SU-DHL-6 (cell line): ENCODE results near the gene C3.

Source experiments
- H2AFZ ChIP-seq: fragments of 200-600 bp; sonication (generic); 2 replicates; pipeline ENCODE4 v1.6.1; 2014; ENCODE audit warnings: low read depth, mild to moderate bottlenecking, moderate library complexity, mixed read lengths, antibody characterized with exemption, low read length; ENCODE audit not compliant: severe bottlenecking
- H3F3A ChIP-seq: fragments of 200-600 bp; shearing (Covaris generic); 2 replicates; pipeline ENCODE4 v1.6.0; 2016; ENCODE audit warnings: antibody characterized with exemption, mild to moderate bottlenecking; ENCODE audit not compliant: insufficient read depth
- H3K27ac ChIP-seq: fragments of 200-600 bp; sonication (generic); 2 replicates; pipeline ENCODE4 v1.5.1; 2016; ENCODE audit warnings: low read depth, mild to moderate bottlenecking, low read length, moderate library complexity, mixed read lengths
- H3K27me3 ChIP-seq: fragments of 200-600 bp; sonication (generic), shearing (Covaris generic); 2 replicates; pipeline ENCODE4 v1.6.0; 2014; ENCODE audit warnings: mild to moderate bottlenecking, low read length
- H3K36me3 ChIP-seq: fragments of 200-600 bp; sonication (generic); 2 replicates; pipeline ENCODE4 v1.6.1; 2014; ENCODE audit warnings: mild to moderate bottlenecking, low read length, mixed read lengths
- H3K4me2 ChIP-seq: fragments of 300-600, 200-600 bp; shearing (Covaris generic), sonication (generic); 2 replicates; pipeline ENCODE4 v1.6.0; 2014; ENCODE audit warnings: low read length, low read depth, mild to moderate bottlenecking; ENCODE audit not compliant: poor library complexity, severe bottlenecking
- H3K4me3 ChIP-seq: fragments of 200-600 bp; sonication (generic); 2 replicates; pipeline ENCODE4 v1.5.1; 2014; ENCODE audit warnings: antibody characterized with exemption, low read length, mild to moderate bottlenecking, mixed read lengths; ENCODE audit not compliant: insufficient read depth, poor library complexity, severe bottlenecking
- H3K79me2 ChIP-seq: fragments of 200-600 bp; sonication (generic); 2 replicates; pipeline ENCODE4 v1.6.1; 2014; ENCODE audit warnings: mild to moderate bottlenecking, low read length, moderate library complexity; ENCODE audit not compliant: insufficient read depth
- H3K9ac ChIP-seq: fragments of 200-600 bp; sonication (generic); 2 replicates; pipeline ENCODE4 v1.7.0; 2014; ENCODE audit warnings: mild to moderate bottlenecking, low read length
- H3K9me2 ChIP-seq: fragments of 200-600 bp; sonication (generic); replicated peaks from 2 replicates; pipeline ENCODE4 v1.6.1; 2014; ENCODE audit warnings: low read length; ENCODE audit not compliant: insufficient read depth
- H3K9me3 ChIP-seq: fragments of 200-600 bp; sonication (generic); 2 replicates; pipeline ENCODE4 v1.6.1; 2014; ENCODE audit warnings: low read length, mixed read lengths; ENCODE audit not compliant: insufficient read depth
- H4K20me1 ChIP-seq: fragments of 200-600 bp; sonication (generic); 2 replicates; pipeline ENCODE4 v1.6.1; 2014; ENCODE audit warnings: low read depth, mild to moderate bottlenecking, antibody characterized with exemption, low read length, moderate library complexity, mixed read lengths
- CTCF ChIP-seq: fragments of 200-600 bp; sonication (generic); IDR thresholded peaks from one replicate; pipeline ENCODE4 v1.5.1; 2017; ENCODE audit warnings: antibody characterized with exemption, mild to moderate bottlenecking, low read length, moderate library complexity; ENCODE audit not compliant: insufficient read depth, poor library complexity, severe bottlenecking
- EZH2phosphoT487 ChIP-seq: fragments of 200-600 bp; sonication (generic), shearing (Covaris generic); conservative IDR thresholded peaks from 2 replicates; pipeline ENCODE4 v1.6.1; 2018; ENCODE audit warnings: mild to moderate bottlenecking, antibody characterized with exemption, low read length, moderate library complexity, mixed read lengths

Gene C3

DNA sequence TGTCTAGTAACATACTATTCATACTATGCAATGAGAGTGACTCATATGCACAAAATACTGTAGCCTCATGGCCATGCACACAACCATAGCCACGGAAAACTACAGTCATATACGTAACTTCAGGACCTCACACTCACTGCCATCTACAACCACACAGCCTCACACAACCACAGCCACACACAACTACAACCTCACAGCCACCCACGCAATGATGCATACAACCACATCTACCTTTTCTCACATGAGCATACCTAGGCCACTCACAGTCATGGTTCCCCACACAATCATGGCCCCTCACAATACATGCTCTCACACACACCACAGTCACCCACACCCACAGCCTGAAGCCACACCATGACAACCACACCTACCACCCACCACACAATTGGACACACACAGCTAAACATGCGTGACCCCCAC, 41.8 kb downstream of the C3 start:
- H4K20me1 ChIP-seq = no peaks in the 10 kb centered on the region
- H2AFZ ChIP-seq = no peak overlapping the region
- H3K4me3 ChIP-seq = no peak overlapping the region
- no peak overlapping the region for H3K9ac ChIP-seq
- no peaks in the 10 kb centered on the region for H3K27me3 ChIP-seq
- H3K79me2 ChIP-seq = no peaks in the 10 kb centered on the region
- no peak overlapping the region for H3K4me2 ChIP-seq
- no peaks in the 10 kb centered on the region for H3K9me2 ChIP-seq
- H3K36me3 ChIP-seq = no peaks in the 10 kb centered on the region
- H3K27ac ChIP-seq = no peak overlapping the region
- no peak for TF ChIP-seq CTCF
- no peak for TF ChIP-seq EZH2phosphoT487
- no peaks in the 10 kb centered on the region for H3K9me3 ChIP-seq
- no peaks in the 10 kb centered on the region for H3F3A ChIP-seq

- H3K4me2 ChIP-seq = no peak overlapping the region
- H2AFZ ChIP-seq = no peak overlapping the region
- H3K4me3 ChIP-seq = no peak overlapping the region
- no peak overlapping the region for H3K9ac ChIP-seq
- no peaks in the 10 kb centered on the region for H3K9me3 ChIP-seq
- H3K79me2 ChIP-seq = no peaks in the 10 kb centered on the region
- H3F3A ChIP-seq = no peaks in the 10 kb centered on the region
- H3K9me2 ChIP-seq = no peaks in the 10 kb centered on the region
- no peaks in the 10 kb centered on the region for H3K36me3 ChIP-seq
- TF ChIP-seq CTCF = no peak
- TF ChIP-seq EZH2phosphoT487 = no peak
- H3K27ac ChIP-seq = no peak overlapping the region
- H4K20me1 ChIP-seq = no peaks in the 10 kb centered on the region
- no peaks in the 10 kb centered on the region for H3K27me3 ChIP-seq
Measured at GRCh38 chr19:6677883-6678689, 42.4 kb downstream of the C3 start.

- no peak overlapping the region for H3K4me3 ChIP-seq
- no peak overlapping the region for H3K27ac ChIP-seq
- H3K36me3 ChIP-seq = no peaks in the 10 kb centered on the region
- no peaks in the 10 kb centered on the region for H3K79me2 ChIP-seq
- H3K27me3 ChIP-seq = no peaks in the 10 kb centered on the region
- H3K9me2 ChIP-seq = no peaks in the 10 kb centered on the region
- no peak overlapping the region for H2AFZ ChIP-seq
- H4K20me1 ChIP-seq = no peaks in the 10 kb centered on the region
- TF ChIP-seq EZH2phosphoT487 (no peak), CTCF (no peak)
- H3K4me2 ChIP-seq = no peak overlapping the region
- no peaks in the 10 kb centered on the region for H3F3A ChIP-seq
- H3K9me3 ChIP-seq = no peaks in the 10 kb centered on the region
- H3K9ac ChIP-seq = no peak overlapping the region
Measured at GRCh38 chr19:6677495-6677882, 43.0 kb downstream of the C3 start.
